Ovary (tissue), 3 donors: ENCODE measurements around the gene RHOU.

ENCODE experiments used
- CTCF ChIP-seq, 3 donors: fragments of 450-650 bp in 2 of 3; fragments of 200-600 bp in 1 of 3; IDR thresholded peaks; one replicate each; pipeline versions ENCODE4 v1.5.1 to v1.8.0; 2016 to 2022; ENCODE audit warnings: antibody characterized with exemption in 3 of 3, mild to moderate bottlenecking in 1 of 3
- EP300 ChIP-seq: sonication (generic); formaldehyde crosslinking; IDR thresholded peaks from one replicate; pipeline ENCODE4 v1.6.1; 2017; ENCODE audit warnings: antibody characterized with exemption
- POLR2A ChIP-seq: fragments of 450-650 bp; IDR thresholded peaks from one replicate; pipeline ENCODE4 v1.6.1; 2017; ENCODE audit warnings: antibody characterized with exemption, mild to moderate bottlenecking, moderate library complexity
- donor health status: DM: no; HTN: no; CAD: no.

DNA sequence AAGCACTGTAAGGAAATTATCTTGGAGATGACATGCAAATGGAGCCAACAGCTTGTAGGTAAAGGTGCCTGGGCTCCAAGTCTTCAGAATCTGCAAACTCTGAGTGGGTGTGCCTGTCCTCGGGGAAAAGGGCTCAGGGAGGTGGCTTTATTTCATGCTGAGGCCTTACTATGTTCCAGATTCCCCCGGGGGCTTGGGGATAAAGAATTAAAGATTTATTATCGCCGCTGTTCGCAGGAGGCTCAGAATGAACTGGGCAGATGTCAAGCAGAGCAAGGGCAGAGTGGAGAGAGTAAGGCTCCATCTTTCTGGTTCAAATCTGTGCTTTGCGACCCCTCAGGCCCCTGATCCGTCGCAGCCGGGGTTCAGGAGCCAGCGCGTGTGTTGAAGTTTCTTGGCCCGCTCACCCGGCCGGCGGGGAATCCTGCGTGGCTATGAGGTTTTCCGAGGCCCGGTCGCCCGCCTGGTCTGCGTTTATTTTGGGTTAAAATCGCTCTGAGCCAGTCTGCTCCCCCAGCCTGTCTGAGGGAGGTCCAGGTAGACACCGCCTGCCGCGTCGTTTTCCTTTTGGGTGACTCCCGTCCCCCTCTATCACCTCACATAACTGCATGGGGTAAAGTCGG lies 19.5 kb downstream of the RHOU start:
- TF ChIP-seq CTCF (IDR thresholded peaks at IDR 0.05) = no peak
- no peak for TF ChIP-seq POLR2A
- no peak for TF ChIP-seq EP300
